ENCODE measurements around the gene ZNF750.

Gene ZNF750

GRCh38 chr17:82883419-82884031 is 43.7 kb upstream of the ZNF750 start:
- no peaks in the 10 kb centered on the region for H3K36me3 ChIP-seq
- no peak overlapping the region for H3K4me3 ChIP-seq (ENCODE audit: low read depth in 1 of 2, low read length in 1 of 2)
- no peak overlapping the region for H3K27ac ChIP-seq
- no peaks in the 10 kb centered on the region for H3K27me3 ChIP-seq
- no peaks in the 10 kb centered on the region for H3K9me3 ChIP-seq
- peaks cover 26 to 32% of the 10 kb centered on the region in 2 experiments for H3K4me1 ChIP-seq (ENCODE audit: control insufficient read depth in 1 of 2, insufficient read depth in 1 of 2, low read depth in 1 of 2, low read length in 1 of 2)
- TF ChIP-seq CTCF (IDR thresholded peaks at IDR 0.05) = no peak

GRCh38 chr17:82882715-82883418 is 43.0 kb upstream of the ZNF750 start:
- H3K27me3 ChIP-seq = no peaks in the 10 kb centered on the region
- H3K36me3 ChIP-seq = no peaks in the 10 kb centered on the region
- no peak overlapping the region for H3K4me3 ChIP-seq (ENCODE audit: low read depth in 1 of 2, low read length in 1 of 2)
- H3K9me3 ChIP-seq = no peaks in the 10 kb centered on the region
- no peak overlapping the region for H3K27ac ChIP-seq
- peaks cover 32 to 38% of the 10 kb centered on the region in 2 experiments for H3K4me1 ChIP-seq (ENCODE audit: control insufficient read depth in 1 of 2, insufficient read depth in 1 of 2, low read depth in 1 of 2, low read length in 1 of 2)
- no peak for TF ChIP-seq CTCF (IDR thresholded peaks at IDR 0.05)

GRCh38 chr17:82881900-82882714 is 42.3 kb upstream of the ZNF750 start:
- H3K36me3 ChIP-seq = no peaks in the 10 kb centered on the region
- H3K9me3 ChIP-seq = no peaks in the 10 kb centered on the region
- no peak for TF ChIP-seq CTCF (IDR thresholded peaks at IDR 0.05)
- H3K27me3 ChIP-seq = no peaks in the 10 kb centered on the region
- H3K4me3 ChIP-seq (ENCODE audit: low read depth in 1 of 2, low read length in 1 of 2) = no peak overlapping the region
- H3K27ac ChIP-seq = no peak overlapping the region
- H3K4me1 ChIP-seq (ENCODE audit: control insufficient read depth in 1 of 2, insufficient read depth in 1 of 2, low read depth in 1 of 2, low read length in 1 of 2) = peaks cover 37 to 44% of the 10 kb centered on the region in 2 experiments

- Histone ChIP-seq H3K4me1 (ENCODE audit: control insufficient read depth in 1 of 2, insufficient read depth in 1 of 2, low read depth in 1 of 2, low read length in 1 of 2) (peaks cover 44 to 52% of the 10 kb centered on the region in 2 experiments), H3K9me3 (no peaks in the 10 kb centered on the region), H3K27ac (no peak overlapping the region), H3K36me3 (no peaks in the 10 kb centered on the region), H3K4me3 (ENCODE audit: low read depth in 1 of 2, low read length in 1 of 2) (no peak overlapping the region), H3K27me3 (no peaks in the 10 kb centered on the region)
- TF ChIP-seq CTCF (IDR thresholded peaks at IDR 0.05) = no peak
These were observed 41.6 kb upstream of the ZNF750 start for GRCh38 chr17:82881324-82881823.

GRCh38 chr17:82880620-82881323 is 41.0 kb upstream of the ZNF750 start:
- no peak for TF ChIP-seq CTCF (IDR thresholded peaks at IDR 0.05)
- Histone ChIP-seq H3K27me3 (no peaks in the 10 kb centered on the region), H3K36me3 (no peaks in the 10 kb centered on the region), H3K9me3 (no peaks in the 10 kb centered on the region), H3K4me3 (ENCODE audit: low read depth in 1 of 2, low read length in 1 of 2) (no peak overlapping the region), H3K27ac (no peak overlapping the region), H3K4me1 (ENCODE audit: control insufficient read depth in 1 of 2, insufficient read depth in 1 of 2, low read depth in 1 of 2, low read length in 1 of 2) (peaks cover 45 to 52% of the 10 kb centered on the region in 2 experiments)
